A673 (cell line): ENCODE measurements around the gene HTATSF1. TPM values are rescaled to one million over a fixed set of nuclear protein-coding genes. Genes with fewer than 3 reads are reported as not detected.

Source experiments
- BruUV-seq: library from RNA; stranded (reverse); fragments of 400-500 nt; replicated peaks from 2 replicates; lab custom pipeline; 2021; lab: Mats Ljungman, UMichigan
- CTCF ChIA-PET: fragments of 300-600 bp; sonication (Branson Sonifier 250); formaldehyde crosslinking; loops from one replicate; lab custom pipeline; 2022; ENCODE audit warnings: antibody characterized with exemption; lab: Charles Lee
- POLR2A ChIA-PET: fragments of 300-600 bp; sonication (Branson Sonifier 250); formaldehyde crosslinking; loops from one replicate; lab custom pipeline; 2022; ENCODE audit warnings: antibody characterized with exemption; ENCODE audit not compliant: low non-redundant PET; lab: Charles Lee
- DNase-seq: peaks from one replicate; pipeline ENCODE4 v3.0.0-alpha.2; 2015; ENCODE audit warnings: low spot score
- H3K27ac ChIP-seq: fragments of 200-600 bp; sonication (generic); 2 replicates; pipeline ENCODE4 v1.5.1; 2016; ENCODE audit warnings: mixed run types, low read depth, mild to moderate bottlenecking, mixed read lengths, antibody characterized with exemption, low read length; ENCODE audit not compliant: poor library complexity, severe bottlenecking
- H3K27me3 ChIP-seq: fragments of 200-600 bp; sonication (generic); replicated peaks from 2 replicates; pipeline ENCODE4 v1.6.1; 2017; ENCODE audit warnings: mixed run types, low read depth, mild to moderate bottlenecking, mixed read lengths, antibody characterized with exemption, low read length; ENCODE audit not compliant: insufficient read depth, poor library complexity
- H3K36me3 ChIP-seq: fragments of 200-600 bp; sonication (generic); 2 replicates; pipeline ENCODE4 v1.6.1; 2016; ENCODE audit warnings: mixed run types, mild to moderate bottlenecking, mixed read lengths, antibody characterized with exemption, low read length; ENCODE audit not compliant: insufficient read depth, poor library complexity, severe bottlenecking
- H3K4me1 ChIP-seq: fragments of 200-600 bp; sonication (generic); 2 replicates; pipeline ENCODE4 v1.6.1; 2017; ENCODE audit warnings: mixed run types, mild to moderate bottlenecking, mixed read lengths, antibody characterized with exemption, low read length; ENCODE audit not compliant: insufficient read depth, poor library complexity, severe bottlenecking
- H3K4me3 ChIP-seq: fragments of 200-600 bp; sonication (generic); 2 replicates; pipeline ENCODE4 v1.5.1; 2016; ENCODE audit warnings: low read depth, mixed run types, mild to moderate bottlenecking, mixed read lengths, low read length; ENCODE audit not compliant: poor library complexity, severe bottlenecking
- H3K9me3 ChIP-seq: fragments of 200-600 bp; sonication (generic); 2 replicates; pipeline ENCODE4 v1.6.1; 2016; ENCODE audit warnings: mixed run types, low read depth, mild to moderate bottlenecking, mixed read lengths, antibody characterized with exemption, low read length; ENCODE audit not compliant: poor library complexity, severe bottlenecking
- EZH2 ChIP-seq: fragments of 200-600 bp; sonication (generic); IDR thresholded peaks from 2 replicates; pipeline ENCODE4 v1.6.1; 2017; ENCODE audit warnings: borderline replicate concordance, low read depth, mild to moderate bottlenecking, mixed read lengths, antibody characterized with exemption, low read length; ENCODE audit not compliant: poor library complexity, severe bottlenecking
- intact Hi-C: fragments of 100-400 bp; cut with micrococcal nuclease; formaldehyde crosslinking; loops from one replicate; pipeline ENCODE4 v1.10.0; 2022; ENCODE audit not compliant: unreplicated experiment
- total RNA-seq: library from RNA; stranded (reverse); gene quantifications from 2 replicates; pipeline ENCODE4 v1.2.3, GENCODE V29; 2021
- TF ChIP-seq, protein P1 (sequence below): fragments of 300-800, 200-600 bp; sonication (generic); conservative IDR thresholded peaks from 2 replicates; pipeline ENCODE4 v1.5.1; 2017; ENCODE audit warnings: low read depth, mild to moderate bottlenecking, antibody characterized with exemption, low read length, moderate library complexity, mixed read lengths

HTATSF1 gene
- total RNA-seq, 1 experiment from 2014 or later = 79.3 TPM

DNA sequence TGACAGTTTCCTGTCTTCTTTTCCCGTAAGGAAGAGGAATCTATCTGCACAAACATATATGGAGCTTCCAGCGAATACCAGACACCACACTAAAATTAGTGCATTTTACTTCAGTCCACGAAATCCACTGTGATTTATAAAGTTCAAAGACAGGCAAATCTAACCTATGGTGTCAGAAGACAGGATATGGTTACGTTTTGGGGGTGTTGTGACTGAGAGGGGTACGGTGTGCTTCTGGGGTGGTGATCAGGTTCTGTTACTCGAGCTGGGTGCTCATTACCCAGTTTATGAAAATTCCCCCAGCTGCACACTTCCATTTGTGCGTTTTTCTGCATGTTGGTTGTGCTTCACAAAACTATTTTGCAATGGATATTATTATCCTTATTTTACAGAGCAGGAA is 44.9 kb downstream of the HTATSF1 start:
- CTCF ChIA-PET = interaction anchor here (0.5 kb wide), 1 partner anchor 11 kb away, joined by 7 read pairs; no protein-coding TSS in a partner anchor
- TF ChIP-seq EZH2 = no peak
- TF ChIP-seq, protein P1, sequence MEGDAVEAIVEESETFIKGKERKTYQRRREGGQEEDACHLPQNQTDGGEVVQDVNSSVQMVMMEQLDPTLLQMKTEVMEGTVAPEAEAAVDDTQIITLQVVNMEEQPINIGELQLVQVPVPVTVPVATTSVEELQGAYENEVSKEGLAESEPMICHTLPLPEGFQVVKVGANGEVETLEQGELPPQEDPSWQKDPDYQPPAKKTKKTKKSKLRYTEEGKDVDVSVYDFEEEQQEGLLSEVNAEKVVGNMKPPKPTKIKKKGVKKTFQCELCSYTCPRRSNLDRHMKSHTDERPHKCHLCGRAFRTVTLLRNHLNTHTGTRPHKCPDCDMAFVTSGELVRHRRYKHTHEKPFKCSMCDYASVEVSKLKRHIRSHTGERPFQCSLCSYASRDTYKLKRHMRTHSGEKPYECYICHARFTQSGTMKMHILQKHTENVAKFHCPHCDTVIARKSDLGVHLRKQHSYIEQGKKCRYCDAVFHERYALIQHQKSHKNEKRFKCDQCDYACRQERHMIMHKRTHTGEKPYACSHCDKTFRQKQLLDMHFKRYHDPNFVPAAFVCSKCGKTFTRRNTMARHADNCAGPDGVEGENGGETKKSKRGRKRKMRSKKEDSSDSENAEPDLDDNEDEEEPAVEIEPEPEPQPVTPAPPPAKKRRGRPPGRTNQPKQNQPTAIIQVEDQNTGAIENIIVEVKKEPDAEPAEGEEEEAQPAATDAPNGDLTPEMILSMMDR = no peak
- BruUV-seq = no TSS peak
- Histone ChIP-seq H3K36me3 (no peaks in the 10 kb centered on the region), H3K4me1 (no peaks in the 10 kb centered on the region), H3K27me3 (no peaks in the 10 kb centered on the region), H3K4me3 (no peak overlapping the region), H3K9me3 (no peaks in the 10 kb centered on the region), H3K27ac (no peak overlapping the region)
- DNase-seq = no peak
- intact Hi-C loops = no loop called here
- POLR2A ChIA-PET = no interaction called here

- ChIA-PET CTCF (no interaction called here), POLR2A (no interaction called here)
- intact Hi-C loops = no loop called here
- TF ChIP-seq, protein P1 = no peak
- TF ChIP-seq EZH2 = no peak
- no peaks in the 10 kb centered on the region for H3K4me1 ChIP-seq
- H3K9me3 ChIP-seq = no peaks in the 10 kb centered on the region
- no peak overlapping the region for H3K4me3 ChIP-seq
- no peak overlapping the region for H3K27ac ChIP-seq
- no peaks in the 10 kb centered on the region for H3K27me3 ChIP-seq
- H3K36me3 ChIP-seq = no peaks in the 10 kb centered on the region
- no TSS peak for BruUV-seq
- no peak for DNase-seq
Observed at GRCh38 chrX:136546371-136546781, 49.0 kb downstream of the HTATSF1 start.

- no peak overlapping the region for H3K4me3 ChIP-seq
- no peaks in the 10 kb centered on the region for H3K36me3 ChIP-seq
- DNase-seq = no peak
- POLR2A ChIA-PET = no interaction called here
- CTCF ChIA-PET = no interaction called here
- intact Hi-C loops = no loop called here
- no peaks in the 10 kb centered on the region for H3K9me3 ChIP-seq
- BruUV-seq = no TSS peak
- H3K4me1 ChIP-seq = no peaks in the 10 kb centered on the region
- no peaks in the 10 kb centered on the region for H3K27me3 ChIP-seq
- no peak for TF ChIP-seq EZH2
- TF ChIP-seq, protein P1 = no peak
- H3K27ac ChIP-seq = no peak overlapping the region
Observed at GRCh38 chrX:136549226-136549625, 51.8 kb downstream of the HTATSF1 start.
